ENCODE results near the gene LRRTM1. TPM values are rescaled to one million over a fixed set of nuclear protein-coding genes. Genes with fewer than 3 reads are reported as not detected.

Gene LRRTM1
- total and polyA plus RNA-seq, 2 donors (not counting 3 experiments of a cell fraction or from before 2014, with no cell fraction given): not detected

DNA sequence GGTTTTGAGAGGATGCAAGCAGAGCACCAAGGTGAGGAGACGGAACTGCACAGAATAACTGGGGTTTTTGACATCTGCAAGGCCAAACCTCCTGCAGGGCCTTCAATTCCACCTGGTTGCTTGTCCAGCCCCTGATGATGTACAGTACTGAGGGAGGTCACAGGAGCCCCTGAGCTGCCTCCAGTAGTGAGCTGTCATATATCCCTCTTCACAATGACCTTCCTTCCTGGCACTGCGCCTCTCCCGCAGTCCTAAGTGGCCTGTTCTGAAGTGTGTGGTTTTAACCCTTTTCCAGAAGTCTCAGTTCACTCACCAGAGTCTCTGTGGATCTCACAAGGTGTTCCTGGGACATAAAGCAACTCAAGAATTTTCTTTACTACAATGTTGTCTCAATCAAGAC lies 45.3 kb downstream of the LRRTM1 start:
- Histone ChIP-seq H4K20me1 (replicated peaks; ENCODE audit: control insufficient read depth, extremely low read depth, insufficient read depth, low read length) (no peaks in the 10 kb centered on the region), H3K9ac (replicated peaks; ENCODE audit: extremely low read depth, insufficient read depth, low read length) (no peak overlapping the region), H3K4me1 (ENCODE audit: control insufficient read depth, extremely low read depth, insufficient read depth, low read length) (no peaks in the 10 kb centered on the region), H3K9me3 (replicated peaks; ENCODE audit: control insufficient read depth, insufficient read depth, low read length) (peaks cover 9% of the 10 kb centered on the region), H3K36me3 (ENCODE audit: control insufficient read depth in 2 of 2, extremely low read depth in 1 of 2, insufficient read depth in 2 of 2, low read length in 2 of 2) (no peaks in the 10 kb centered on the region), H3K27me3 (ENCODE audit: control insufficient read depth in 2 of 2, insufficient read depth in 2 of 2, low read length in 2 of 2) (no peaks in the 10 kb centered on the region), H3K4me2 (ENCODE audit: insufficient read depth, low read length) (no peak overlapping the region), H3K4me3 (replicated peaks in 1 of 3; ENCODE audit: insufficient read depth in 1 of 3, low read depth in 1 of 3, low read length in 3 of 3) (no peak overlapping the region), H3K27ac (ENCODE audit: insufficient read depth, low read depth, low read length) (no peak overlapping the region), H2AFZ (ENCODE audit: low read depth, low read length) (no peak overlapping the region), H3K79me2 (ENCODE audit: control insufficient read depth, insufficient read depth, low read length) (no peaks in the 10 kb centered on the region), H3K9me1 (replicated peaks; ENCODE audit: control insufficient read depth, extremely low read depth, insufficient read depth, low read length) (no peaks in the 10 kb centered on the region)
- dilution Hi-C loops (cut with MboI; ENCODE audit: extremely low pct_ligation_motif_present, low sequenced_read_pairs): no loop called here
- no TSS peak for BruUV-seq (replicated peaks)
- no peak for FAIRE-seq
- no peak for TF ChIP-seq MYC (IDR thresholded peaks at IDR 0.05; ENCODE audit: low read depth, low read length)
- no peak for TF ChIP-seq JUN (IDR thresholded peaks at IDR 0.05; ENCODE audit: borderline replicate concordance, insufficient read depth, insufficient read length, low read depth)
- no peak for TF ChIP-seq EZH2 (IDR thresholded peaks at IDR 0.05; ENCODE audit: borderline replicate concordance, low read depth, low read length, severe bottlenecking)
- no peak for TF ChIP-seq POLR2A (IDR thresholded peaks at IDR 0.05; ENCODE audit: low read depth, low read length)
- no peak for TF ChIP-seq POLR2AphosphoS5 (IDR thresholded peaks at IDR 0.05; ENCODE audit: insufficient read depth, low read depth, low read length)
- no peak for TF ChIP-seq GATA2 (IDR thresholded peaks at IDR 0.05; ENCODE audit: insufficient read depth, insufficient read length, low read depth, low read length)
- ChIA-PET CTCF (no interaction called here), POLR2A (no interaction called here)
- no peak for DNase-seq (ENCODE audit: low read depth, low spot score)
- intact Hi-C loops (cut with micrococcal nuclease): no loop called here

DNA sequence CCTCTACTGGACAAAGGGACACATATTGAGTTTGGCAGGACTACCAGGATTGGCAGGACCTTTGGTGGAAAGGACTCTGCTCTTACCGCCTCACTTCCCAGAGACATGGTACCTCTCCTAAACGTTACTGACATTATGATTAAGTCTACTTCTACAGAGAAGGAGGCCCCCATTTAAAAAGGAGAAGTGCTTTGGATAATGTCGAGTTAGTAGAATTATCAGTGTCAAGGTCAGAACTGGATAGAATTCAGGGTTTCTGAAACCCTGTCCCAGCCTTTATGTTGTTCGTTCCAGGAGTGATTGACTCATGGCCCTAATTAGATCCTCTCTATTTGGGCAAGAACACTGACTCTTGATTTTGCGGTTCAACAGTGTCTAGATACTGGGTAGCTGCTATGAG lies 45.8 kb downstream of the LRRTM1 start:
- Histone ChIP-seq H3K9me3 (replicated peaks; ENCODE audit: control insufficient read depth, insufficient read depth, low read length) (peaks cover 10% of the 10 kb centered on the region), H3K4me1 (ENCODE audit: control insufficient read depth, extremely low read depth, insufficient read depth, low read length) (no peaks in the 10 kb centered on the region), H3K27ac (ENCODE audit: insufficient read depth, low read depth, low read length) (no peak overlapping the region), H2AFZ (ENCODE audit: low read depth, low read length) (no peak overlapping the region), H3K4me2 (ENCODE audit: insufficient read depth, low read length) (no peak overlapping the region), H3K9ac (replicated peaks; ENCODE audit: extremely low read depth, insufficient read depth, low read length) (no peak overlapping the region), H3K27me3 (ENCODE audit: control insufficient read depth in 2 of 2, insufficient read depth in 2 of 2, low read length in 2 of 2) (no peaks in the 10 kb centered on the region), H4K20me1 (replicated peaks; ENCODE audit: control insufficient read depth, extremely low read depth, insufficient read depth, low read length) (no peaks in the 10 kb centered on the region), H3K9me1 (replicated peaks; ENCODE audit: control insufficient read depth, extremely low read depth, insufficient read depth, low read length) (no peaks in the 10 kb centered on the region), H3K36me3 (ENCODE audit: control insufficient read depth in 2 of 2, extremely low read depth in 1 of 2, insufficient read depth in 2 of 2, low read length in 2 of 2) (no peaks in the 10 kb centered on the region), H3K79me2 (ENCODE audit: control insufficient read depth, insufficient read depth, low read length) (no peaks in the 10 kb centered on the region), H3K4me3 (replicated peaks in 1 of 3; ENCODE audit: insufficient read depth in 1 of 3, low read depth in 1 of 3, low read length in 3 of 3) (no peak overlapping the region)
- FAIRE-seq (no peak), DNase-seq (ENCODE audit: low read depth, low spot score) (no peak)
- TF ChIP-seq GATA2 (IDR thresholded peaks at IDR 0.05; ENCODE audit: insufficient read depth, insufficient read length, low read depth, low read length) (no peak), POLR2A (IDR thresholded peaks at IDR 0.05; ENCODE audit: low read depth, low read length) (no peak), EZH2 (IDR thresholded peaks at IDR 0.05; ENCODE audit: borderline replicate concordance, low read depth, low read length, severe bottlenecking) (no peak), FOS (IDR thresholded peaks at IDR 0.05; ENCODE audit: borderline replicate concordance, insufficient read depth, low read length) (no peak), POLR2AphosphoS5 (IDR thresholded peaks at IDR 0.05; ENCODE audit: insufficient read depth, low read depth, low read length) (no peak), JUN (IDR thresholded peaks at IDR 0.05; ENCODE audit: borderline replicate concordance, insufficient read depth, insufficient read length, low read depth) (no peak), MYC (IDR thresholded peaks at IDR 0.05; ENCODE audit: low read depth, low read length) (no peak)
- TF ChIP-seq, protein P1, sequence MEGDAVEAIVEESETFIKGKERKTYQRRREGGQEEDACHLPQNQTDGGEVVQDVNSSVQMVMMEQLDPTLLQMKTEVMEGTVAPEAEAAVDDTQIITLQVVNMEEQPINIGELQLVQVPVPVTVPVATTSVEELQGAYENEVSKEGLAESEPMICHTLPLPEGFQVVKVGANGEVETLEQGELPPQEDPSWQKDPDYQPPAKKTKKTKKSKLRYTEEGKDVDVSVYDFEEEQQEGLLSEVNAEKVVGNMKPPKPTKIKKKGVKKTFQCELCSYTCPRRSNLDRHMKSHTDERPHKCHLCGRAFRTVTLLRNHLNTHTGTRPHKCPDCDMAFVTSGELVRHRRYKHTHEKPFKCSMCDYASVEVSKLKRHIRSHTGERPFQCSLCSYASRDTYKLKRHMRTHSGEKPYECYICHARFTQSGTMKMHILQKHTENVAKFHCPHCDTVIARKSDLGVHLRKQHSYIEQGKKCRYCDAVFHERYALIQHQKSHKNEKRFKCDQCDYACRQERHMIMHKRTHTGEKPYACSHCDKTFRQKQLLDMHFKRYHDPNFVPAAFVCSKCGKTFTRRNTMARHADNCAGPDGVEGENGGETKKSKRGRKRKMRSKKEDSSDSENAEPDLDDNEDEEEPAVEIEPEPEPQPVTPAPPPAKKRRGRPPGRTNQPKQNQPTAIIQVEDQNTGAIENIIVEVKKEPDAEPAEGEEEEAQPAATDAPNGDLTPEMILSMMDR (IDR thresholded peaks at IDR 0.05; ENCODE audit: extremely low read depth in 1 of 2, insufficient read depth in 1 of 2, low read depth in 1 of 2, low read length in 2 of 2): no peak
- TF ChIP-seq, protein P2, sequence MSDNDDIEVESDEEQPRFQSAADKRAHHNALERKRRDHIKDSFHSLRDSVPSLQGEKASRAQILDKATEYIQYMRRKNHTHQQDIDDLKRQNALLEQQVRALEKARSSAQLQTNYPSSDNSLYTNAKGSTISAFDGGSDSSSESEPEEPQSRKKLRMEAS (IDR thresholded peaks at IDR 0.05; ENCODE audit: insufficient read depth, insufficient read length): no peak
- dilution Hi-C loops (cut with MboI; ENCODE audit: extremely low pct_ligation_motif_present, low sequenced_read_pairs): no loop called here
- CTCF ChIA-PET: no interaction called here
- intact Hi-C loops (cut with micrococcal nuclease): no loop called here
- POLR2A ChIA-PET: no interaction called here
- BruUV-seq (replicated peaks): no TSS peak
